IMR-90 (cell line): Measurements from ENCODE around the gene FDX1.

Experiments
- CEBPB ChIP-seq: IDR thresholded peaks from 2 replicates; pipeline ENCODE4 v1.6.1; 2012; ENCODE audit warnings: low read depth, low read length, improper control_type of control experiment
- CHD1 ChIP-seq: IDR thresholded peaks from 2 replicates; pipeline ENCODE4 v1.6.1; 2012; ENCODE audit warnings: low read depth, low read length, improper control_type of control experiment
- MAFK ChIP-seq: IDR thresholded peaks from 2 replicates; pipeline ENCODE4 v1.6.1; 2012; ENCODE audit warnings: low read depth, low read length, improper control_type of control experiment
- MXI1 ChIP-seq: IDR thresholded peaks from 2 replicates; pipeline ENCODE4 v1.6.1; 2012; ENCODE audit warnings: low read depth, mild to moderate bottlenecking, low read length, moderate library complexity, borderline replicate concordance
- POLR2A ChIP-seq: IDR thresholded peaks from 2 replicates; pipeline ENCODE4 v1.6.1; 2012; ENCODE audit warnings: mild to moderate bottlenecking, low read depth, low read length
- RAD21 ChIP-seq: IDR thresholded peaks from 2 replicates; pipeline ENCODE4 v1.6.1; 2012; ENCODE audit warnings: low read length, improper control_type of control experiment
- RCOR1 ChIP-seq: IDR thresholded peaks from 2 replicates; pipeline ENCODE4 v1.6.1; 2012; ENCODE audit warnings: mild to moderate bottlenecking, low read length, improper control_type of control experiment; ENCODE audit not compliant: insufficient replicate concordance
- RFX5 ChIP-seq: IDR thresholded peaks from 2 replicates; pipeline ENCODE4 v1.8.0; 2012; ENCODE audit warnings: low read depth, mild to moderate bottlenecking, low read length, moderate library complexity
- SMC3 ChIP-seq: fragments of 150-350 bp; IDR thresholded peaks from 2 replicates; pipeline ENCODE4 v1.6.1; 2016; ENCODE audit warnings: low read depth, mild to moderate bottlenecking, antibody characterized with exemption, low read length, moderate library complexity
- TF ChIP-seq, protein P1 (sequence below): conservative IDR thresholded peaks from 2 replicates; pipeline ENCODE4 v1.5.1; 2012; ENCODE audit warnings: mild to moderate bottlenecking, low read depth, low read length, improper control_type of control experiment
- TF ChIP-seq, protein P2 (sequence below): fragments of 150-350 bp; IDR thresholded peaks from 2 replicates; pipeline ENCODE4 v1.6.1; 2017; ENCODE audit warnings: mild to moderate bottlenecking, antibody characterized with exemption, low read length, low read depth
- TF ChIP-seq, protein P3 (sequence below): fragments of 150-350 bp; IDR thresholded peaks from 2 replicates; pipeline ENCODE4 v1.6.1; 2016; ENCODE audit warnings: low read depth, mild to moderate bottlenecking, low read length, moderate library complexity, borderline replicate concordance

DNA sequence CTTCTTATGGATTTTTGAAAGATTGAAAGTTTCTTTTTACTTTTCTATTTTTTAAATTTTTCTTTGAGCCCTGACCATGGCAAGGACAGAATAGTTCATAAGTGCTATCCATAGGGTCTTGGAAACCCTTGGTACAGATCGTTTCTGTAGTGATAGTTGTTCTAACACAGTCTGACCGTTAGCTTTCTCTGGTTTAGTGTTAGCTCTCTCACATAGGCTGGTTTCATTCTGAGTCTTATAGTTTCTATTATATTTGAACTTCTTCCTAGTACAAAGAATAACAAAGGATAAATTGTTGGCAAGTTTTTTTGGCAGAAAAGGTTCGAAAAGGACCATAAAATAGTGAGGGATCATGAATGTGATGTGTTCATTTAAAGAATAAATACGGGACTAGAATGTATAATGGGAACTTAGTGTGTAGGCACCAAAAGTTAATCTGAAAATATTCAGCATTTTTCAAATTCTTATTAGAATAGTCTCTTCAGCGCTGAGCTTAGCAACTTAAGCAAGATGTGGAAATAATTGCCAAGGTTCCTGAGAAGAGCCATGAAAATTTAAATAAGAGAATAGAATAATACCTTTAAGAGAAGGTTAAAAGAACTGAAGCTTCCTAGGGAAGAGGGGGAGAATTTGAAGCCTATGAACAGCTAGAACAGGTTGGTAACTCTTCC lies 24.1 kb downstream of the FDX1 start:
- no peak for TF ChIP-seq RAD21
- TF ChIP-seq POLR2A: no peak
- TF ChIP-seq, protein P1, sequence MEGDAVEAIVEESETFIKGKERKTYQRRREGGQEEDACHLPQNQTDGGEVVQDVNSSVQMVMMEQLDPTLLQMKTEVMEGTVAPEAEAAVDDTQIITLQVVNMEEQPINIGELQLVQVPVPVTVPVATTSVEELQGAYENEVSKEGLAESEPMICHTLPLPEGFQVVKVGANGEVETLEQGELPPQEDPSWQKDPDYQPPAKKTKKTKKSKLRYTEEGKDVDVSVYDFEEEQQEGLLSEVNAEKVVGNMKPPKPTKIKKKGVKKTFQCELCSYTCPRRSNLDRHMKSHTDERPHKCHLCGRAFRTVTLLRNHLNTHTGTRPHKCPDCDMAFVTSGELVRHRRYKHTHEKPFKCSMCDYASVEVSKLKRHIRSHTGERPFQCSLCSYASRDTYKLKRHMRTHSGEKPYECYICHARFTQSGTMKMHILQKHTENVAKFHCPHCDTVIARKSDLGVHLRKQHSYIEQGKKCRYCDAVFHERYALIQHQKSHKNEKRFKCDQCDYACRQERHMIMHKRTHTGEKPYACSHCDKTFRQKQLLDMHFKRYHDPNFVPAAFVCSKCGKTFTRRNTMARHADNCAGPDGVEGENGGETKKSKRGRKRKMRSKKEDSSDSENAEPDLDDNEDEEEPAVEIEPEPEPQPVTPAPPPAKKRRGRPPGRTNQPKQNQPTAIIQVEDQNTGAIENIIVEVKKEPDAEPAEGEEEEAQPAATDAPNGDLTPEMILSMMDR: no peak
- TF ChIP-seq SMC3: no peak
- no peak for TF ChIP-seq MAFK
- TF ChIP-seq, protein P2, sequence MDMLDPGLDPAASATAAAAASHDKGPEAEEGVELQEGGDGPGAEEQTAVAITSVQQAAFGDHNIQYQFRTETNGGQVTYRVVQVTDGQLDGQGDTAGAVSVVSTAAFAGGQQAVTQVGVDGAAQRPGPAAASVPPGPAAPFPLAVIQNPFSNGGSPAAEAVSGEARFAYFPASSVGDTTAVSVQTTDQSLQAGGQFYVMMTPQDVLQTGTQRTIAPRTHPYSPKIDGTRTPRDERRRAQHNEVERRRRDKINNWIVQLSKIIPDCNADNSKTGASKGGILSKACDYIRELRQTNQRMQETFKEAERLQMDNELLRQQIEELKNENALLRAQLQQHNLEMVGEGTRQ: no peak
- TF ChIP-seq, protein P3, sequence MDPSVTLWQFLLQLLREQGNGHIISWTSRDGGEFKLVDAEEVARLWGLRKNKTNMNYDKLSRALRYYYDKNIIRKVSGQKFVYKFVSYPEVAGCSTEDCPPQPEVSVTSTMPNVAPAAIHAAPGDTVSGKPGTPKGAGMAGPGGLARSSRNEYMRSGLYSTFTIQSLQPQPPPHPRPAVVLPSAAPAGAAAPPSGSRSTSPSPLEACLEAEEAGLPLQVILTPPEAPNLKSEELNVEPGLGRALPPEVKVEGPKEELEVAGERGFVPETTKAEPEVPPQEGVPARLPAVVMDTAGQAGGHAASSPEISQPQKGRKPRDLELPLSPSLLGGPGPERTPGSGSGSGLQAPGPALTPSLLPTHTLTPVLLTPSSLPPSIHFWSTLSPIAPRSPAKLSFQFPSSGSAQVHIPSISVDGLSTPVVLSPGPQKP: no peak
- TF ChIP-seq CEBPB: no peak
- no peak for TF ChIP-seq CHD1
- TF ChIP-seq RFX5: no peak
- TF ChIP-seq RCOR1: no peak
- TF ChIP-seq MXI1: no peak
